Activated CD4-positive, alpha-beta T cell treated with anti-CD3 and anti-CD28 coated beads, Interleukin-2, amount 50 U/mL, for 4 hours (primary cell): ENCODE results near the gene LRAT.

ENCODE experiments used
- DNase-seq, 2 experiments: peaks; one replicate each; pipeline ENCODE4 v3.0.0-alpha.2; 2020

Gene LRAT

GRCh38 chr4:154778264-154778663 is 34.5 kb downstream of the LRAT start:
- no peak for DNase-seq

- DNase-seq = no peak
Measured at GRCh38 chr4:154779362-154779947, 35.7 kb downstream of the LRAT start.

- no peak for DNase-seq
Measured at GRCh38 chr4:154781126-154781982, 37.6 kb downstream of the LRAT start, which contains the start of gene RBM46. Gene RBM46, plus strand, starts transcription at chr4:154781272. Its CDS starts 15,481 bp downstream, at chr4:154796753.

- no peak for DNase-seq
Measured at GRCh38 chr4:154781983-154782293, 38.1 kb downstream of the LRAT start.
